Lung microvascular endothelial cell (primary cell): ENCODE results near the gene NLRP14. TPM values are rescaled to one million over a fixed set of nuclear protein-coding genes. Genes with fewer than 3 reads are reported as not detected.

ENCODE experiments used
- DNase-seq, 2 donors: peaks; one replicate each; pipeline versions ENCODE4 v3.0.0 to v3.0.0-alpha.2; 2010; ENCODE audit warnings: low read depth in 2 of 2
- total RNA-seq: library from RNA; depleted of rRNA; stranded (reverse); fragments of >200 nt; gene quantifications from 2 replicates; pipeline ENCODE4 v1.2.1, GENCODE V29; 2014

Gene NLRP14, protein sequence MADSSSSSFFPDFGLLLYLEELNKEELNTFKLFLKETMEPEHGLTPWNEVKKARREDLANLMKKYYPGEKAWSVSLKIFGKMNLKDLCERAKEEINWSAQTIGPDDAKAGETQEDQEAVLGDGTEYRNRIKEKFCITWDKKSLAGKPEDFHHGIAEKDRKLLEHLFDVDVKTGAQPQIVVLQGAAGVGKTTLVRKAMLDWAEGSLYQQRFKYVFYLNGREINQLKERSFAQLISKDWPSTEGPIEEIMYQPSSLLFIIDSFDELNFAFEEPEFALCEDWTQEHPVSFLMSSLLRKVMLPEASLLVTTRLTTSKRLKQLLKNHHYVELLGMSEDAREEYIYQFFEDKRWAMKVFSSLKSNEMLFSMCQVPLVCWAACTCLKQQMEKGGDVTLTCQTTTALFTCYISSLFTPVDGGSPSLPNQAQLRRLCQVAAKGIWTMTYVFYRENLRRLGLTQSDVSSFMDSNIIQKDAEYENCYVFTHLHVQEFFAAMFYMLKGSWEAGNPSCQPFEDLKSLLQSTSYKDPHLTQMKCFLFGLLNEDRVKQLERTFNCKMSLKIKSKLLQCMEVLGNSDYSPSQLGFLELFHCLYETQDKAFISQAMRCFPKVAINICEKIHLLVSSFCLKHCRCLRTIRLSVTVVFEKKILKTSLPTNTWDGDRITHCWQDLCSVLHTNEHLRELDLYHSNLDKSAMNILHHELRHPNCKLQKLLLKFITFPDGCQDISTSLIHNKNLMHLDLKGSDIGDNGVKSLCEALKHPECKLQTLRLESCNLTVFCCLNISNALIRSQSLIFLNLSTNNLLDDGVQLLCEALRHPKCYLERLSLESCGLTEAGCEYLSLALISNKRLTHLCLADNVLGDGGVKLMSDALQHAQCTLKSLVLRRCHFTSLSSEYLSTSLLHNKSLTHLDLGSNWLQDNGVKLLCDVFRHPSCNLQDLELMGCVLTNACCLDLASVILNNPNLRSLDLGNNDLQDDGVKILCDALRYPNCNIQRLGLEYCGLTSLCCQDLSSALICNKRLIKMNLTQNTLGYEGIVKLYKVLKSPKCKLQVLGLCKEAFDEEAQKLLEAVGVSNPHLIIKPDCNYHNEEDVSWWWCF
- total RNA-seq, result under 0.01 TPM in 1 of 2 replicates, not detected in the other

DNA sequence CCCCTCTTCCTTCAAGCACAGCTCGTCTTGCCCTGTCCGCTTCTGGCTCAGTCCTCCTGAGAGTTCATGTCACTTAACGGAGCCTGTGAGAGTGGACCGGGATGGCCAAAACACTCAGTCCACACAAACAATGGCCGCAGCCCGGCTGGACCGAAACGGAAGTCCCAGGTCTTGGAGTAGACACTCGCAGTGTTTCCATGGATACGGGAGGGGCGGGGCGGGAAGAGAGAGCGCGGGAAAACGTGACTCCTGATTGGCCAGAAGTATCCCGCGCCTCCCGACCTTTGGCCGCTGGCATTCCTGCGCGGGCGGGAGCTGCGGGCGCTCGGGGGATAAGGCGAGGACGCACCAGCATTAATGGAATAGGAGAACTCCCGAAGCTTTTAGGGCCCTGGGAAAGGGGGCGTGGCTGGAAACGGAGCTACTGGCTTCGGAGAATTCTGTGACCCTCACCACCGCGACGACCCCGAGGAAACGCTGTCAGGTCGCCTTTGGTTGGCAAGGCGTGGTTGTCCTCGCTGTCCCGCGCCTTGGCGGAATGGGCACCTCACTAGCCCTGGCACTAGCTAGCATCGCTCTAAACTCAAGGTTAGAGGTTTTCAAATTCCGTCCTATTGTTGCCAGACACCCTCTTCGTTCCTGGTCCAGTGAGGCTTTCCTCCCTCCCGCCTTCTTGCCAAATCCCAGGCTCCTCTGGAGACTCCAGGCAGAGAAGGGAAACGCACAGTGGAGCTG lies at the start of gene NLRP14, which contains the start of gene ZNF214:
NLRP14 (plus strand) TSS at position 297 of the 735 bp plus-strand sequence. CDS start 18,108 bp downstream, outside the sequence.
ZNF214 (minus strand) TSS at position 164 of the 735 bp plus-strand sequence. CDS start 17,511 bp downstream, outside the sequence.
- DNase-seq, result peak; percentile 84 to 89

DNA sequence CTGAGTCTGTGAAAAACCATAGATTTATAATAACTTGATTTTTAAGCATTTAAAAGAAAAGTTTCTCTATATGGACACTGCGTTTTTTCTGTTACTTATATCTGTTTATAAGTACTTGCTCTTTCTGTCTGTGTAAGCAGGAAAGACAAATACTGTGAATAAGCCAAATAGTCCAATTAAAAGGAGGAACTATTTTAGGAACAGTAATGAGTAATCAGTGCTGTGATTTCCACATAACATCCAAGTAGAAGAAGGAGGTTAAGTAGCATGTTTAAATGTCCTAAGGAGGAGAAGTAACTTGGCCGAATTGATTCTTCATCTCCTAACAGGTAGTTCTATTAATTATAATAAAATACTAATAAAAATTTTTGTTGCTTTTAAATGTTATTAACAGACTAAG lies 40.9 kb upstream of the NLRP14 start:
- DNase-seq, result no peak

DNA sequence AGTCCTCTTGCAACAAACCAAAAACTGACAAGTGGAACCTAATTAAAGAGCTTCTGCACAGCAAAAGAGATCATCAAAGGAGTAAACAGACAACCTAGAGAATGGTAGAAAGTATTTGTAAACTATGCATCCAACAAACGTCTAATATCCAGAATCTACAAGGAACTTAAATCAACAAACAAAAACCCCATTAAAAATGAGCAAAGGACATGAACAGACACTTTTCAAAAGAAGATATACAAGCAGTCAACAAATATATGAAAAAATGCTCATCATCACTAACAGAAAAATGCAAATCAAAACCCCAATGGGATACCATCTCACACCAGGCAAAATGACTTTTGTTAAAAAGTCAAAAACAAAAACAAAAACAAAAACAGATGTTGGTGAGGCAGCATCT lies 33.8 kb upstream of the NLRP14 start:
- no peak for DNase-seq

DNA sequence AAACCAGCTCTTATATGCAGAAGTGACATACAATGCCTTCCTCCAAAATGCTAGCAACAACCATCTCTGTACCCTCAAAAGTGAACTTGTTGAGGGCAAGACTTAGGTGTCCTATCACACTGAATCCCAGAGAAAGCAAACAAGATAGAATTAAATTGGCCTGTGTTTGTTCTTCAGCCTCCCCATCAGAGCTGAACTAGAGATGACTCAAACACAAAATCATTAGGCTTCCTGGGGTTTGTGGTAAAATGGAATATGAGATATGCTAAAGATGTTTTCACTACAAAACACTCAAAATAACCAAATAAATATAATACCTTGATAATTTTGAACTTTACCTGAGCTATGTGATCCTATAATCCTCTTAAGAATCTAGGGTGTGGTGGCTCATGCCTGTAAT lies 31.8 kb upstream of the NLRP14 start:
- no peak for DNase-seq

DNA sequence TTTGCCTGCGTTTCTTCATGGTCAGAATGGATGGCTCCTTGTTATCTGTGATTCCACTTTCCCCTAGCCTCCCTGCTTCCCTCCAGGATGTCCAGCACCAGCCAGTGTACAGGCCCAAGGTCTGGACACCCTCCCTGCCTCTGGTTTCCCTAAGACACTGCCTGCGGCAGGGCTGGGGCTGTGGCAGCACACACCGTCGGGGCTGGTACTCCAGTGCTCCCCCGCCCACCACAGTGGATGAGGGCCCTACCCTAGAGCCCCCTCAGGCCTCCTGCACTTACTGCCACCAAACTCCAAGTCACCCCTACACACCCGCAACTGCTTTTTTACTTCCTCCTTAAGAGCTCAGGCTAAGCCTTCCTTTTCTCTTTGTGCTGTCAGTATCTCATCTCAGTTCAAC lies 29.1 kb upstream of the NLRP14 start:
- DNase-seq, result no peak

DNA sequence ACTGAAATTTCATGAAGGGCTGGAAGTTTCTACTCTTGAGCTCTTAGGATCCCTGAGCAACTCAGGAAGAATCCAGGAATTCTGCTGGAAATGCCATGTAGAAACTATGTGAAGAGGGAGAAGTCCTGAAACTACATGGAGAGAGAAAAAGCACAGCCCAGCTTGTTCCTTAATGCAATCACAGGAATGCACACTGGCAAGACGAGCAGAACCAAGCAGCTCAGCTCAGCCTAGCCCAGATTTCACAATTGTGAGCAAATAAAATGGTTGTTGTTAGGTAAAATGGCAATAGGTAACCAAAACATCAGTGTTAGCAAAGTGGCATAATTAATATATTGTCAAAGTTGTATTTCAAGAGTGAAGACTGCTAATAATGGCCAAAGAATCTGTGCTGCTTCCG lies 28.3 kb upstream of the NLRP14 start:
- no peak for DNase-seq

DNA sequence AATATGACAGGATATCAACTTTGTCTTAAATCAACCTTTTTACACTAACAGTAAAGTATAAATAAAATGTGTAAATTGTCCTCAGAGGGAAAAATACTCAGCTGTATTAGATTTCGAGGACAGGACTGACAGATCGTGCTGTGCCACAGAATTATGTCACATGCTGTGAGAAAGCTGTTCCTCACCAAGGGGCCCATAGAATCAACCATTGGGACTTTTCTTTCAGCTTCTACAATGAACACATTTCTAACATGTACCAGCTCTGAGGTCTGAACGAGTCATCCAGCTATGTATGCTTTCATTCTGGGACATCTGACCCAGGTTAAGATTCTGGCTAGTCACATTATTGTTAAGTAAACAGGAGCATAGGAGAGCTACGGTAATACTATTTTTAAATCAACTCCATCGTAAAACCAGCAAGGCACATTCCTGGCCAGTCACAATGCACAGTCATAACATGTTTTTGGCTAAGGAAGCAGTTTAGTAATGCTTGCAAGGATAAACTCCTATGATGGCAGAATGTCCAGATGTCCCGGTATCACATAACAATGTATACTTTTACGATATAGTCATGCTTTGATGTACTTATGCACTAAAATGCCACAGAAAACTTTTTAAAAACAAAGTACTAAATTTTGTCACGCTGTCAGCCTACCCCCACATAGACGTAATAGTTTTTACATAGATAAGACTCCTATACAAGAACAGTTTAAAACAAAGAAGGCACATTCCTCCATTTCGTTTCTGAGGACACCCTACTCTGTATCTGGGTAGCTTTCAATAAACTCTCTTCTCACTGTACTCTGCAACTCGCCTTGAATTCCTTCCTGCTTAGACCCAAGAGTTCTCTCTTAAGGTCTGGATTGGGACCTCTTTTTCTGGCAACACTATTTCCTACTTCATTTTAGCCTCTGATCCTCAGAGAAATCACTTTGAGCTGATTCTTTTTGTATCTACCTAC lies 27.5 kb upstream of the NLRP14 start:
- DNase-seq, result peak in 1 of 2 donors; percentile 12

DNA sequence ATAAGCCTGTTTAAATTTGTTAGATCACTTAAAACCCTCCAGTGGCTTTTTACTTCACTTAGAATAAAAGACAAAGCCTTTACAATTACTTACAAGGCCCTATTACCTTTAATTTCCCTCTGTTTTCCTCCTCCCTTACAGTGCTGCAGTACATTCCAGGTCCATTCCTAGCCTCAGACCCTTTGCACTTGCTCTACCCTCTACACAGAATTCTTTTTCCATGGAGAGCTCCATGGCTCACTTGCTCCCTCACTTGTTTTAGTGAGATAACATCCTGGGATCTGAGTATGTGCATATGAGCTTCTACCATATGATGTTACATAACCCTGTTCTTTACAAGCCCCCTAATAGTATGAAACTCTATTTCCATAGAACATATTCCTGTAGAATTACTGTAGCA lies 24.6 kb upstream of the NLRP14 start:
- no peak for DNase-seq

DNA sequence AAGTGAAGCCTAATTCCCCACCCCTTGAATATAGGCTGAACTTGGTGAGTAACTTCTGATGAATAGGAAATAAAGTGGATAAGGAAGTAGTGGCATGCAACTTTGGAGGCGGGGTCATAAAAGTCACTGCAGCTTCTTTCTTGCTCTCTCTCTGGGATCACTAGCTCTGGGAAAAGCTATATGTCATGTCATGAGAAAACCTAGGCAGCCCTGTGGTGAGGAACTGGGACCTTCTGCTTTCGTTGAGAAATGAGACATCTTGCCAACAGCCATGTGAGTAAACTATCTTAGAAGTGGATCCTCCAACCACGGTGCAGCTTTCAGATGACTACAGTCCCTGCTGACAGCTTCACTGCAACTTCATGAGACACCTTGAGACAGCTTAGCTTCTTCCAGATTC lies 15.8 kb upstream of the NLRP14 start:
- peak in 1 of 2 donors; percentile 59 for DNase-seq

DNA sequence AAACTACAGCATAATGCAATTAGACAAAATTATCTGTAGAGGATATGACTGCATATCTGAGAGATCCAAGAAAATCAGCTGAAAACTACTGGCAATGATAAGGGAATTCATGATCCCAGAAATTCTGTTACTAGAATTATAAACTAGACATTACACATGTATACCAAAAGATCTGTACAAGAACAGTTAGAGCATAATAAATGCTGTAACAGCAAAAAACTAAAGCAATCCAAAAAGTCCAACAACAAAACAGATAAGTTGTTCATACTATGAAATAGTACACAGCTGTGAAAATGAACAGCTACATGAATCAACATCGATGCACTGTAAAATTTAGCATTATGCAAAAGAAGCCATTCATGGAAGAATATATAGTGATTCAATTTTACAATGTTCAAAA lies 6.2 kb upstream of the NLRP14 start:
- DNase-seq, result no peak

DNA sequence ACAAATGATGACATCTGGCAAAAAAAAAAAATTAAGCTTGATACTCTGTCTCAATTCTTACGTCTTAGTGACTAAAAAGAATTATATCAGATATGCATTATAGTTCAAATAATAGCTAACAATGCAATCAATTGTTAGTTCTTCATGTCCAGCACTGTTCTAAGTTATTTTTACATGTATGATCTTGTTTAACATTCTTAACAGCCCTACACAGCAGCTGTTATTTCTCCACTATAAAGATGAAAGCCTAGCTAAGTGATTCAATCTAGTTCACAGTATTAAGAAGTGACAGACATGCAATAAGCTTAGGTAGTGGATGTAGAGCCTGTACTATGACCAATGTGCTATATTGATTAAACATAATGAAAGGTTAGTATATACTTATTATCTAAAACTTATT lies 4.3 kb upstream of the NLRP14 start:
- no peak for DNase-seq

DNA sequence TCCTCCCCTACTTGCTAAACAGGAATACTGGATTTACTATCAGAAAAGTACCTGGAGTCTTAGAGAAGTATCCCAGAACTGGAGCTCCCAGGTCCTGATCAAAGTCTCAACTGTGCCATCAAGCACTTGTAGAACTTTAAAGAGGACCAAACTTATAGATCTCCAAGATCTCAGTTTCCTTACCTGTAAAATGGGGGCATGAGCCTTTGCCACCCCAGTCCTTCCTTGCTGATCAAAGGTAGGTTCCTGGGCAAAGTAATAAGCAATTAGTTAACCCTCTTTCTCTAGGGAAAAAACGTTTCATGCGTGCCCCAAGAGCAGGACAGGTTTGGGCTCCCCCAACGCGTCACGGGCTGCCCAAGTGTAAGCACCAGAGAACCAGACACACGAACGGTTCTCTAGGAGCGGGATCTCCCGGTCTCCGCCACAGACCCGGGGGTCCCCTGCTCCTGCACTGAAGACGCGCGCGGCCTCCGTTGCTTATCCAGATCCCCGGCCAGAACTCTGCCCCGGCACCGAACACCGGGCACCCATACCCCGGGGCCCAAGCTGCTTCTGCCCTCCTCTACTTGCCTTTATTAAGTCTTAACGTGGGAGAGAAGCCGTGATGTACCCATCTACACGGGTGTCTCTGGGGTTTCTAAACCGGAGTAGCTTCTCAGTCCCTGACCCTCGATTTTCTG lies 638 bp upstream of the NLRP14 start:
- no peak for DNase-seq

DNA sequence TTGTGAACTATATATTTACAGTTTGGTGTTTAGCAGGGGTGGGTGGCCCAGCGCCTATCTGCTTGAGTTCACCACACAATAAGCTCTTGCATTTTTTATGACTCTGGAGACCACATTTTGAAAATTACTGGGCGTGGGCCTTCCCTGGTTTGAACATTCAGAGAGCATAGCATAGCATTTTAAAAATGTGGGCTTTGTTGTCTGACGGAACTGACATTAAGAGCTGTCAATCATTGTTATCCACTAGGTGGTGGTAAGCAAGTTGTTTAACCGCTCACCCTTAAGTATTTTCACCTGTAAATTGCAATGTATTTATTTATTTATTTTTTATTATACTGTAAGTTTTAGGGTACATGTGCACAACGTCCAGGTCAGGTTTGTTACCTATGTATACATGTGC lies 1.0 kb downstream of the NLRP14 start:
- no peak for DNase-seq

DNA sequence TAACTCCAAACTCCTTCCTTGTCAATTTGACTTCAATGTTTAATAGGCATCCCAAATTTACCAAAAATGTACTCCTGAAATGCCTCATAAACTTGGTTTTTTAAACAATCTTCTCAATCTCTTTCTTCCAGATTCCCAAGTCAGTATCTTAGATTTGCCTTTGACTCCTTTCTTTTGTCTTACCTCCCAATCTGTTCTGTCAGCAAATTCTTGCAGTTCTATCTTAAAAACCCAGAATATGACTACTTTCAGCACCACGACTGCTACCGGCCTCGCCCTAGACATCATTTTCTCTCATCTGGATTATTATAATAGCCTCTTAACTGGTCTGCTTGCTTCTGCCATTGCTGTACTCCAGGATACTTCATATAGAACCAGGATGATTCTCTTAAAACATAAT lies 7.9 kb downstream of the NLRP14 start:
- no peak for DNase-seq

DNA sequence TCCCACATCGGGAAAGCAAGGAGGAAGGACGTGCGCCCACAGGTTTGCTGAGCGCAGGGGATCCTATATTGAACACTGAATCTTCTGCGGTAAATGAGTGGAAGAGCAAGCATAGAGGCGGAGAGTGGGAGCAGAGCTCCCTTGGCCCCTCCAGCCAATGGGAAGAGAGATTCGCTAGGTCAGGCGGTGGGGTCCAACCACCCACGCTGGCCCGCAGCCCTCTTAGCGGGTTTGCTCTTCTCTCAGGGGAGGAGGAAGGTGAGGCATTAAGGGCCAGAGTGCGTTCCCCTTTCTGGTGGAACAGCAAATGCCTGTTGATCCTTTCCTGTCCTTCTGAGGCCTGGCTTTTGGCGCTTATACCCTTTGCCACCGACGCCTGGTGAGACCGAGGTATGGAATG lies 10.6 kb downstream of the NLRP14 start:
- DNase-seq, result no peak

DNA sequence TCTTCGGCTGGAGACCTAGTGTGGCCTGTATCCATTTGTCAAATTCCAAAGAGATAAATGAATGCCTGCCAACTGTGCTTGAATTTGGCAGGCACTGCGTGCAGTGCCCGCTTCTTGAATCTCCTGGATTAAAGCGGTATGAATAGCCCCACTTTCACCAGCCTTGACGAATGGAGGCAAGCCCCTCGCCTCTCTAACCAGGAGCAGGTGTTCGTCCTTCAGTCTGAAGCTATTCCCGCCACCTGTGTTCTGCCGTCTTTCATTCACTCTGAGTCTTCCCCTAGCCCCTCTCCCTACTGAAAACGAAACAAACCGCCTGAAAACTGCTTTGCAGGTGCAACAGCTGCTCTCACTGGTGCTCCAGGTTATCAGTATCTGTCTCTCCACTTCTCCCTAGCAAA lies 11.2 kb downstream of the NLRP14 start:
- no peak for DNase-seq

DNA sequence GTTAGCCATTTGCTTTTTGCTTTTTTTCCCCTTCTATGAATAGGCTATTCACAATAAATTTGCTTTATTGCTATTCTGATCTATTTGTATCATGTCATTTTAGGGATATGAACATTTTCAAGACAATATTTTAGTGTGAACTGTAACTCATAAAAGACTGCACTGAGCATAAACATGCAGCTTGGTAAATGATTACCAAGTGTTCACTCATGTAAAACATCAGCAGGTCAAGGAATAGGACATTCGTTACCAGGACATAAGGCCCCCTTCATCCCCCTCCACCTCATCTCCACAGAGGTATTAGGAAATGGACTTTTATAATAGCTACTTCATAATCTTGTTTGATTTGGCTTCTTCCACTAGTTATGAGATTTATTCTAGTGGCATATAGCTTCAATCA lies 12.4 kb downstream of the NLRP14 start:
- no peak for DNase-seq

DNA sequence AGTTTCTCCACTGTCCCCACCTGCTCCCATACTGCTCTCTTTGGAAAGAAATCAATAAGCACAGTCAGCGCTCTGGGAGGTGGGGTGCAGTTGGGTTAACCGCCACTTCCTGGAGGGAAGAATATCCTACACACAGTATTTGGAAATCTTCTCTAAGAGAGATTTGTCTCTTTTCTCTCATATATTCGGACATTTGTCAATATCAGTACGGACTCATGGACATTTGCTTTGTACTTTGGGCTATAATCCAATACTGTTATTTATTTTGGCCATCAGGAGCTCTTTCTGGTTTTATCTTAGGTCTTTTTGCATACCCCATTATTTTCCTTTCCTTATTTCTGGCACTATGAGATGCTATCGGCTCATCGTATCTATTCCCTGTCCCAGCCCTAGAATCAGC lies 13.7 kb downstream of the NLRP14 start:
- no peak for DNase-seq

DNA sequence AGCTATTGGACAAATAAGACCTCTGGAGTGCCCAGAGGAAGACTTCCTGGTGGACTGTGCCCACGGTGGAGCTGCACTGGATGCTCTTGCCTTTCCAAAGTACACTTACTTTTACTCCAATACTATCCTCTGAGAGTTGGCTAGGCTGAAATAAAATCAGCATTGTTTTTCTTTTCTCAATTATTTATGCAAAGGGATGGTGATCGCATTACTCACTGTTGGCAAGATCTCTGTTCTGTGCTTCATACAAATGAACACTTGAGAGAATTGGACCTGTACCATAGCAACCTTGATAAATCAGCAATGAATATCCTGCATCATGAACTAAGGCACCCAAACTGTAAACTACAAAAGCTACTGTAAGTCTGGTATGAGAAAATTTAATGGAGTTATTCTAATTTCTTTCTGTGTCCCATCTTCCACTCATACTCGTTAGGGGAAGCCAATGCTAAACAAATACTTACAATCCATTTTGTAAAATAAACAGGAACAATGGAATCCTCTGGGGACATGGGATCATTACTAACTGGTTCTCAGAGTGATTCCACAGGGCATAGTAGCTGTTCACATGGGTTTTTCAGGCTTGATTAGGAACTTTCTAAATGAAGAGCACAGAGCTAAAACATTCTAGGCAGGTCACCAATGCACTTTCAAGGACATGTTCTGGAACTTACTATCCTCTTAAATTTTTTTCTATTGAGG lies 26.3 kb downstream of the NLRP14 start:
- DNase-seq, result peak in 1 of 2 donors; percentile 10
